Measurements from ENCODE around the gene BIRC2.

DNA sequence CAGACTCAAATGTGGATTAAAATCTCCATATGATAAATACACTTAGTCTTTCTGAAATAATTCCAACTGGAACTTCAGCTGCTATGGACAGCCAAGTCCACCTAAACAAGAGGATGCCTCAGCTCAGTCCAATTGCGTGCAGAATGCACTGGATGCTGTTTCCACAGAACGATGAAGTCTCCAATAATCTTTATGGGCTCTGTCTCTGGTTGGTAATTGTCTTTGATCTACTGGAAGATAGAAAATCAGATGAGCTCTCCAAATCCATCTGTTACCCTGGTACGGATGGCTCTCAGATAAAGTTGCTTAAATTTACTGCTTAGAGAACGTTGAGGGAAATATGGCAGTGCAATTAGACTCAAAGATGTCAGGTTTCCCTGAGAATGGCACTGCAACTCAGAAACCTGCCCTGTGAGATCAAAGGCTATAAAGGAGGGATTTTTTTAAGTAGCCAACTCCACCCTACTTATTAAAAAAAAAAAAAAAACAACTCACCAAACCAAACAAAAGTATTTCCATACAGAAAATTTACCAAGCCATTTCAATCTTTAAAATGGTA, 30.6 kb upstream of the BIRC2 start:
- TF ChIP-seq CTCF (conservative IDR thresholded peaks at IDR 0.05; ENCODE audit: low read depth, low read length) (no peak), EZH2 (IDR thresholded peaks at IDR 0.05; ENCODE audit: borderline replicate concordance, low read depth, low read length, poor library complexity, severe bottlenecking) (no peak)
